Activated CD4-positive, alpha-beta T cell treated with anti-CD3 and anti-CD28 coated beads for 24 hours (primary cell): Measurements from ENCODE around the gene ZMYM2.
A peak's percentile ranks its signal among the peaks of the same experiment; 100 is the strongest.

ENCODE experiments used
- DNase-seq, 2 donors: peaks; one replicate each; pipeline ENCODE4 v3.0.0-alpha.2; 2020; ENCODE audit warnings: low read depth in 2 of 2

The ZMYM2 gene

DNA sequence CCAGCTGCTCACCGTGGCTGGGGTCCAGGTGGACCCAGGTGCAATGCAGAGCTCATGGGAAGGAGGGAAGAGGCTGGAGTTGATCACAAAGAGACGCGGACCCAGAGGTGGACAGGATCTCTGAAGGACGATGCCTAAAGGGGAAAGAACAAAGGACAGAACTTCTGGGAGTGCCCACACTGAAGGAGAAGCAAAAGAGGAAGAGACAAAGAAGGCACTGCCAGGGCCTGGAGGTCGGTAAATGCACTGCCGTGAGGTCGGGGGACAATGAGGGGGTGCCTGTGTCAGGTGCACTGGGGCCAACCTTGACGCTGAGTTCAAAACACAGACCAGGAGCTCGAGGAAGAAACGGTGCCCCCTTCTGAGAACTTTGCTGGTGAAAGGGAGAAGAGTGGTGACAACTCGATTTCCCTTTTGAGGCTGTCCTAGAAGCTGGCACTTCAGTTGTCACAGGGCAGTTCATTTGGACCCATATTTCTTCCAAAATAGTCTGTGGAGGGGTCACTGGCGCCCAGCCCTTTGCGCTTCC lies 146.7 kb downstream of the ZMYM2 start:
- DNase-seq, result no peak

- no peak for DNase-seq
Observed at GRCh38 chr13:20106742-20107141, 148.2 kb downstream of the ZMYM2 start.

GRCh38 chr13:20109037-20109436 lies 150.5 kb downstream of the ZMYM2 start:
- DNase-seq, result no peak

GRCh38 chr13:20114066-20114610 lies 155.6 kb downstream of the ZMYM2 start:
- DNase-seq, result no peak

DNA sequence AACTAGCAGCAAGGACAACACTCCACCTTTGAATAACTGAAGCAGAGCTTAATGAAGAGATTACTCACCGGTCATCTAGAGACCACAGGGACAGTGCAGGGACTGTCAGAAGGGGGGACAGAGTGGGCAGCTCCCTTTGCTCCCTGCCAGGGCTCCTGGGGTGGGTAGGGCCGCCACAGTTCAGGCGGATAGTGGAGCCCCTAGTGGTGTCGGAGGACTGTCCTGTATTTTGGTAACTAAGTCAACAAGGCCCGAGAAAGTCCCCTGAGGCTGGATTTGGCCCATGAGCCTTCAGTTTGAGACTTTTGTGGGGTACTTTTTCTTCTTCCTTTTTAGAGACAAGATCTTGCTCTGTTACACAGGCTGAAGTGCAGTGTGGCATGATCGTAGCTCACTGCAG lies 157.7 kb downstream of the ZMYM2 start:
- DNase-seq, result no peak

DNA sequence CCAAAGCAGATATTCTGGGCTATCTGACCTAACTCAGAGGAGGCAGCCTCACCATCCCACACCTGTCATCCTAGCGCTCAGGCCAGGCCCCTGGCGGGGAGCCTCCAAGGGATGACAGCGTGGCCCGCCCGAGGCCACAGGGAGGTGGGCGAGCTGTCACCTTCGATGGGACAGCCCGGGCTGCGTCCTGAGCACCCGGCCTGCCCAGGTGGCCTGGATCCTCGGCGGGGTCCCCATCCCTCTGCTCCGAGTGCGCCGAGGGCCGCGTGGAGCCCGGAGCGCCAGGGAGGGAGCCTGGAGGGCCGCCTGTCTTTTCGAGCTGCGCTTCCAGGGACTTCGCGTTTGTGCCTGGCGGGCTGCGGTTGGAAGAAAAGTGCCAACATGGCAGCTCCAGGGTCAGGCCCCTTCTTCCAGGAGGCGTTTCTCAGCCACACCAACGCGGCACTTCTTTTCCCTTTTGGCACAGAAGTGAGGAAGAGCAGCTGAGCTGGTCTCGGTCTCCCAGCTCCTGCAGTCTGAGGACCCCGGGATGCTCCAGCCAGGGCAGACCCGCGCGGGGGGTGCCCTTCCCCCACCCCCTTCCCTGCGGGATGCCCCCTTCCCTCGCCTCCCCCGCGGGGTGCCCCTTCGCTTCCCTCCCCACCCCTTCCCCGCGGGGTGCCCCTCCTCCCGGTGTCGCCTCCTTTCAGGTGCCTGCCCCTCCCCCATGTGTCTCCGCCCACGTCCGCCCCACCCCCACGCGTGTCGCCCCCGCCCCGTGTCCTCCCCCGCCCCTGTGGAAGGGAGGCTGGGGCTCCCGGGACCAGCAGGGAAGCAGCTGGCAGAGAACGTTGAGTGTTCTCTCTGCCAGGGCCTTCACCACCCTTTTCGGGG lies 160.0 kb downstream of the ZMYM2 start:
- DNase-seq, result peak in 1 of 2 donors; percentile 17

DNA sequence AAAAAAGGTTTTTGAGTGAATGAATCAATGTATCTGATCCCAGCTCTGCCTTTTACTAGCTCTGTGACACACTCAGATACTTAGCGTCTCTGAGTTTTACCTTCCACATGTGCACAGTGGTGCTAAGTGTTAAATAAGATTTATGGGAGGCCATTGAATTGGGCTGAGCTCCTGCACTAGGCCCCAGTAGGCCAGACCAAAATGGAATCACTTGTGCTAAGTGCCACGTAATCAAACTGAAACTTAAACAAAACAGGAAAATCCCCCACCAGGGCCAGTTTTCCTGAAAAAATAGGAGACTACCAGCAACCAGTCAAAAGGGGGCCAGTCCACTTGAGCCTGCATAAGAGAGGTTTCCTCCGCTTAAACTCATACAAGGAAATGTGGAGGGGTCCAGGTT lies 161.4 kb downstream of the ZMYM2 start:
- DNase-seq, result no peak

- no peak for DNase-seq
Observed at GRCh38 chr13:20121159-20121525, 162.6 kb downstream of the ZMYM2 start.

DNA sequence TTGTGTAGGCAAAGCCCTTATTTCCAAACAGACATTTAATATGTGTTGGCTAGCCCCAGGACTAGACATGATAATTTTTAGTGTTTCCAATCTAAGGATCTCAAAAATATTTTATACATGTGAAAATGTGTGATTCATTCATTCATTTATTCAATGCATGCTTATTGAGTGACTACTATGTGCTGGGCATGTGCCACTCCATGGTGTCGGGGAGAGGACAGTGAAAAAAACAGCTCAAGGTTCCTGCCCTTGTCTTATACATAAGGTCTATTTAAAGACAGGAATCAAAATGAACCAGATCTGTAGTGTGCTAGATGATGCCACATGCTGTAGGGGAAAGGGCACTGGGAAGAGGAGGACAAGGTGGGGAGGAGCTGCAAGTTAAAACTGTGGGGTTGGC lies 165.8 kb downstream of the ZMYM2 start:
- no peak for DNase-seq

DNA sequence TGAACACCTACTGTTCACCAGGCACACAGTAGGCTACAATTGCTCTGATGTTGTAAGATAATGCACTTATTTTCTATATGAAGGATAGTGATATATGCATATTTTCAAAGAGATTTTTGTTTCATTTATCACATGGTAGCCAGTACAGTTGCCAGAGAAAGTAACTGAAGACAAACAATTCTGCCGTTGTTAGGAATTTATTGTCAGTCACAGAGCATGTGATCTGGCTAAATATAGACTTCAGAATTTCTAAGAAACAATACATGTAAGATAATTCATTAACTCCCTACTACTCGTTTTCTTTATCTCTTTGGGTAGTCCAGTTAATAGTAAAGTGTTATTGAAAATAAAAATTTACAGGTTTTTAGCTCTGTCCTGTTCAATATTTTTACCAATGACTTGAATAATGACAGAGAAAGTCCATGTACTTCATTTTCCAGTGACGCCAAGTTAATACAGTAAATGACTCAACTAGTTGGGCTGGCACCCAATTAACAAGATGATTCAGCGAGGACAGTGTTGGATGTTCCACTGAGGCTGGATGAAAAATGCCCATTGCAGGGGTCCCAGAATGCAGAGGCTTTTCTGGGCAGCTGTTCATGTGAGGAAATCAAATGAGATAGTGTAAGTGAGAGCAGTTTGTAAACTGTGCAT lies 166.7 kb downstream of the ZMYM2 start:
- no peak for DNase-seq

DNA sequence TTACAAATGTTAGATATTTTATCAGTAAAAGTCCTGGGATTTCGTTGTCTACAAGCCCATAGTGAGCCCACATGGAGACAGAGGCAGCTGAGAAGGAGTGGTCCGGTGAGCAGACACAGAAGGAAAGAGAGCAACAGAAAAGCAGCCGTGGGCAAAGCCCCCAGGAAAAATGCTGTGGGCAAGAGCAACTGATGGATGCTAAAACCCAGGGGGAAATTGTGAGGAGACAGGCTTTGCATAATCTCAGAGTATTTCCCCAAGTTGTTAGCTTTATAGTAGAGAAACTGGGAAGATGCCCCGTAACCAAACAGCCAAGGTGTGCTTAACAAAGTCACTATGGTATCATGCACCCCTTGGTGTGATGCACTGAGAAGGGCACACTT lies 167.2 kb downstream of the ZMYM2 start:
- no peak for DNase-seq

GRCh38 chr13:20126541-20127261 lies 168.2 kb downstream of the ZMYM2 start:
- DNase-seq, result no peak

GRCh38 chr13:20127262-20127561 lies 168.7 kb downstream of the ZMYM2 start:
- DNase-seq, result no peak

GRCh38 chr13:20127562-20128458 lies 169.3 kb downstream of the ZMYM2 start:
- peak in 1 of 2 donors; percentile 28 for DNase-seq

DNA sequence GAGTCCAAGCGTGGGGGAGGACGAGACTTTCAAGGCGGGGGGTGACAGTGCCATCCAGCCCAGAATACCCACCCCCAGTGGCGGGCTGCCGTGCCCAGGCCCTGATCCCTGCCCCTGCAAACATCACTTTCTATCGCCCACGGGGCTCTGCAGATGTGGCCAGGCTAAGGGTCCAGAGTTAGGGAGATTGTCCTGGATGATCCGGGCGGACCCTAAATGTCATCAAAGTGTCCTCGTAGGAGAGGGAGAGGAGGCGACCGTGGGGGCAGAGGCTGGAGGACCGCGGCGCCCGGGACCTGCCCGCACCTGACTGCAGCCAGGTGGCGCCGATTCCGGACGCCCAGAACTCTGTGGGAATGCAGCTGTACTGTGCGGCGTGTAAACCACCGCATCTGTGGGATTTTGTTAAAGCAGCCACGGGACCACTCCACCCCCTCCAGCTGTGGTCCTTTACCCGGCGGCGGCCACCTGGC lies 170.0 kb downstream of the ZMYM2 start:
- DNase-seq, result no peak

GRCh38 chr13:20129076-20129475 lies 170.5 kb downstream of the ZMYM2 start:
- no peak for DNase-seq

DNA sequence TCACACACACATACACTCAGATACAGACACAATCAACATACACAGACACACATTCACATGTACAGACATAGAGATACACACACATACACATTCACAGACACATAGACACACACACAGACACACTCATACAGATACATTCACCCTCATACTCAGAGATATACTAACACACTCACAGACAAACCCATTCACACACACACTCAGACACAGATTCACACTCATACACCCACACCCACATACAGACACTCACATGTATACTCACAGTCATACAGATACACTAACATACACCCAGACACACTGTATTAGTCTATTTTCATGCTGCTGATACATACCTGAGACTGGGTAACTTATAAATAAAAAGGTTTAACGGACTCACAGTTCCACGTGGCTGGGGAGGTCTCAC lies 171.5 kb downstream of the ZMYM2 start:
- DNase-seq, result no peak

DNA sequence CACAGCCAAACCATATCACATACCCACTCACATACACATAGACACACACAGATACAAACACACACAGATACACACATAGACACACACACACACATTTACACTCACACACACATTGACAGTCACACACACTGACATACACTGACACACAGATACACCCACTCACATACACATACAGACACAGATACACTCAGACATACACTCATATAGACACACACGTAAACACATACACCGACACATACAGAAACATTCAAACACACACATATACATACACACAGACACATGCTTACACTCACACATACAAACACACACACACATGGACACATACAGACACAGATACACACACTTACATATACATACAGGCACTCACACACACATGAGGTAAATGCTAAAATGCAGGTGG lies 172.1 kb downstream of the ZMYM2 start:
- no peak for DNase-seq

GRCh38 chr13:20131057-20131832 lies 172.7 kb downstream of the ZMYM2 start:
- DNase-seq, result no peak

- DNase-seq, result no peak
Observed at GRCh38 chr13:20132052-20132634, 173.6 kb downstream of the ZMYM2 start.
